ENCODE data around the gene GFPT1.

GRCh38 chr2:69296421-69296820 is 90.6 kb downstream of the GFPT1 start:
- TF ChIP-seq SP1 (IDR thresholded peaks at IDR 0.05) (no peak), CTCF (IDR thresholded peaks at IDR 0.05; ENCODE audit: low read depth, low read length, missing input control) (no peak), RAD21 (IDR thresholded peaks at IDR 0.05) (no peak), MAX (IDR thresholded peaks at IDR 0.05) (no peak), YY1 (IDR thresholded peaks at IDR 0.05) (no peak), EGR1 (IDR thresholded peaks at IDR 0.05; ENCODE audit: low read depth in 2 of 2) (no peak), RXRA (IDR thresholded peaks at IDR 0.05) (no peak), ATF3 (IDR thresholded peaks at IDR 0.05) (no peak), TAF1 (conservative IDR thresholded peaks at IDR 0.05) (no peak), JUND (IDR thresholded peaks at IDR 0.05) (no peak), ZBTB33 (IDR thresholded peaks at IDR 0.05) (no peak), FOXA1 (IDR thresholded peaks at IDR 0.05) (no peak)

Data from liver (tissue), 3 donors.